OCI-LY1 (cell line): ENCODE data around the gene NPAS4.

Experiments
- H2AFZ ChIP-seq: fragments of 200-600 bp; sonication (generic), shearing (Covaris generic); 2 replicates; pipeline ENCODE4 v1.6.0; 2014; ENCODE audit warnings: antibody characterized with exemption, mild to moderate bottlenecking, low read length
- H3F3A ChIP-seq: fragments of 200-600 bp; sonication (generic), shearing (Covaris generic); 2 replicates; pipeline ENCODE4 v1.6.0; 2014; ENCODE audit warnings: mild to moderate bottlenecking, antibody characterized with exemption, low read length, moderate library complexity; ENCODE audit not compliant: insufficient read depth
- H3K27ac ChIP-seq: fragments of 200-600 bp; sonication (generic); 2 replicates; pipeline ENCODE4 v1.5.1; 2014; ENCODE audit warnings: low read length, mixed run types, mild to moderate bottlenecking, low read depth; ENCODE audit not compliant: poor library complexity, severe bottlenecking
- H3K27me3 ChIP-seq: fragments of 200-600 bp; sonication (generic); 2 replicates; pipeline ENCODE4 v1.6.0; 2014; ENCODE audit warnings: antibody characterized with exemption, mild to moderate bottlenecking, low read length, moderate library complexity; ENCODE audit not compliant: insufficient read depth
- H3K36me3 ChIP-seq: fragments of 200-600 bp; sonication (generic); 2 replicates; pipeline ENCODE4 v1.6.1; 2014; ENCODE audit warnings: mild to moderate bottlenecking, antibody characterized with exemption, low read length, moderate library complexity, mixed read lengths; ENCODE audit not compliant: insufficient read depth
- H3K4me1 ChIP-seq: fragments of 200-600 bp; sonication (generic); 2 replicates; pipeline ENCODE4 v1.5.1; 2014; ENCODE audit warnings: mild to moderate bottlenecking, low read length, moderate library complexity; ENCODE audit not compliant: insufficient read depth, severe bottlenecking
- H3K4me2 ChIP-seq: fragments of 200-600 bp; sonication (generic), shearing (Covaris generic); 2 replicates; pipeline ENCODE4 v1.6.1; 2014; ENCODE audit warnings: low read length
- H3K4me3 ChIP-seq: fragments of 200-600 bp; sonication (generic); 2 replicates; pipeline ENCODE4 v1.5.1; 2014; ENCODE audit warnings: low read length, low read depth, mild to moderate bottlenecking, mixed read lengths; ENCODE audit not compliant: poor library complexity, severe bottlenecking
- H3K79me2 ChIP-seq: fragments of 200-600 bp; shearing (Covaris generic); 2 replicates; pipeline ENCODE4 v1.6.1; 2016; ENCODE audit warnings: mixed run types, low read length, mixed read lengths; ENCODE audit not compliant: insufficient read depth
- H3K9ac ChIP-seq: fragments of 200-600 bp; sonication (generic), shearing (Covaris generic); 2 replicates; pipeline ENCODE4 v1.6.1; 2014; ENCODE audit warnings: mild to moderate bottlenecking, low read length, mixed read lengths
- H3K9me2 ChIP-seq: fragments of 200-600 bp; sonication (generic), shearing (Covaris generic); 2 replicates; pipeline ENCODE4 v1.6.1; 2014; ENCODE audit warnings: low read depth, mild to moderate bottlenecking, low read length, mixed read lengths
- H3K9me3 ChIP-seq: fragments of 200-600 bp; shearing (Covaris generic); 2 replicates; pipeline ENCODE4 v1.6.1; 2014; ENCODE audit warnings: low read length, mixed read lengths
- H4K20me1 ChIP-seq: fragments of 200-600 bp; sonication (generic), shearing (Covaris generic); 2 replicates; pipeline ENCODE4 v1.6.0; 2016; ENCODE audit warnings: mild to moderate bottlenecking, low read length; ENCODE audit not compliant: insufficient read depth
- CTCF ChIP-seq: fragments of 200-600 bp; sonication (generic), shearing (Covaris generic); IDR thresholded peaks from 2 replicates; pipeline ENCODE4 v1.5.1; 2017; ENCODE audit warnings: mild to moderate bottlenecking, antibody characterized with exemption, low read length, moderate library complexity, mixed read lengths
- EZH2 ChIP-seq: fragments of 200-600 bp; sonication (generic), shearing (Covaris generic); IDR thresholded peaks from 2 replicates; pipeline ENCODE4 v1.8.0; 2017; ENCODE audit warnings: borderline replicate concordance, mixed run types, mild to moderate bottlenecking, antibody characterized with exemption, low read length, moderate library complexity, mixed read lengths

Gene NPAS4

GRCh38 chr11:66408488-66409214 lies 12.2 kb upstream of the NPAS4 start:
- peak; percentile 100 for TF ChIP-seq CTCF
- TF ChIP-seq EZH2: no peak
- Histone ChIP-seq H3K4me3 (peak overlapping the region; percentile 48), H3K9me3 (no peaks in the 10 kb centered on the region), H3K9me2 (no peaks in the 10 kb centered on the region), H3K27me3 (no peaks in the 10 kb centered on the region), H3F3A (no peaks in the 10 kb centered on the region), H3K36me3 (no peaks in the 10 kb centered on the region), H3K27ac (no peak overlapping the region), H2AFZ (no peak overlapping the region), H3K79me2 (no peaks in the 10 kb centered on the region), H3K4me2 (peak overlapping the region; percentile 65), H3K9ac (no peak overlapping the region), H3K4me1 (peaks cover 7% of the 10 kb centered on the region), H4K20me1 (no peaks in the 10 kb centered on the region)

- Histone ChIP-seq H3K4me2 (no peak overlapping the region), H3K36me3 (no peaks in the 10 kb centered on the region), H3K9ac (no peak overlapping the region), H3K4me3 (no peak overlapping the region), H3K9me2 (no peaks in the 10 kb centered on the region), H3F3A (no peaks in the 10 kb centered on the region), H4K20me1 (no peaks in the 10 kb centered on the region), H3K27me3 (no peaks in the 10 kb centered on the region), H3K4me1 (peaks cover 7% of the 10 kb centered on the region), H2AFZ (no peak overlapping the region), H3K27ac (no peak overlapping the region), H3K79me2 (no peaks in the 10 kb centered on the region), H3K9me3 (no peaks in the 10 kb centered on the region)
- TF ChIP-seq EZH2 (no peak), CTCF (no peak)
These were observed 11.6 kb upstream of the NPAS4 start for GRCh38 chr11:66409226-66409625.

- no peak overlapping the region for H3K4me2 ChIP-seq
- H3K9me2 ChIP-seq: no peaks in the 10 kb centered on the region
- no peak overlapping the region for H3K9ac ChIP-seq
- H3K4me1 ChIP-seq: peaks cover 7% of the 10 kb centered on the region
- H2AFZ ChIP-seq: no peak overlapping the region
- no peaks in the 10 kb centered on the region for H3K27me3 ChIP-seq
- H3K9me3 ChIP-seq: no peaks in the 10 kb centered on the region
- H3K36me3 ChIP-seq: no peaks in the 10 kb centered on the region
- H3K79me2 ChIP-seq: no peaks in the 10 kb centered on the region
- no peaks in the 10 kb centered on the region for H3F3A ChIP-seq
- H4K20me1 ChIP-seq: no peaks in the 10 kb centered on the region
- H3K4me3 ChIP-seq: no peak overlapping the region
- TF ChIP-seq EZH2 (no peak), CTCF (no peak)
- no peak overlapping the region for H3K27ac ChIP-seq
These were observed 10.6 kb upstream of the NPAS4 start for GRCh38 chr11:66410191-66410590.
